ENCODE measurements around the gene MYO7B.
"Not testable (repeated sequence)": the region's sequence is repeated elsewhere in the genome, so short reads cannot be mapped to it uniquely, and the experiment has no call there.

The MYO7B gene

DNA sequence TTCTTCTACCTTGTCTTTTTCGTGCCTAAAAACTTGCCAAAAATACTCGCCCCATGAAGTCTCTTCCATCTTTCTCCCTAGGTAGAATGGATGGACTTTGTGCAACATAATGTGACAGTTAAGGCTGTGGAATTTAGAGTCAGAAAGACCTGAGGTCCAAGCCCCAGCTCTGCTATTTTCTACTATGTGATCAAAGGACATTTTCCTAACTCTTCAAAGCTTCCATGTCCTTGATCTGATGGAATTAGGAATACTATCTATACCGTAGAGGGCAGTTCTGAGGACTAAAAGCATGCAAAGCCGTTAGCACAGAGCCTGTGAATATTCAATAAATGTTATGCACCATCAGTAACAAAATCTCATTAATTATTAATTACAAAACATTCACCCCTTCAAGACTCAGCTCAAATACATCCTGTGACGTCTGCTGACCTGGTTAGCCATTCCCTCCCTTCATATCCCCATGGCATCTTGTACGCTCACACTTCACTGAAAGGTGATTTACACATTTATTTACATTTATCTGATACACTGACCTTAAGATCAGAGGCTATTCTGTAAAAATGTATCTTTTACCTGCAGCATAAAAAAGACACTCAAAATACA lies 24.3 kb upstream of the MYO7B start:
- no peaks in the 10 kb centered on the region for H3K27me3 ChIP-seq (ENCODE audit: low read depth, low read length)
- no peak overlapping the region for H3K4me3 ChIP-seq (ENCODE audit: low read depth in 1 of 2, low read length in 2 of 2)
- peaks cover 10 to 13% of the 10 kb centered on the region in 2 donors for H3K36me3 ChIP-seq (ENCODE audit: control insufficient read depth in 1 of 2, insufficient read depth in 2 of 2, low read length in 2 of 2)
- no peaks in the 10 kb centered on the region for H3K9me3 ChIP-seq (ENCODE audit: control insufficient read depth in 1 of 2, low read length in 2 of 2)
- H3K27ac ChIP-seq (ENCODE audit: low read length), result no peak overlapping the region
- peaks cover 5 to 39% of the 10 kb centered on the region in 2 donors for H3K4me1 ChIP-seq (ENCODE audit: control insufficient read depth in 1 of 2, insufficient read depth in 2 of 2, low read length in 2 of 2)

DNA sequence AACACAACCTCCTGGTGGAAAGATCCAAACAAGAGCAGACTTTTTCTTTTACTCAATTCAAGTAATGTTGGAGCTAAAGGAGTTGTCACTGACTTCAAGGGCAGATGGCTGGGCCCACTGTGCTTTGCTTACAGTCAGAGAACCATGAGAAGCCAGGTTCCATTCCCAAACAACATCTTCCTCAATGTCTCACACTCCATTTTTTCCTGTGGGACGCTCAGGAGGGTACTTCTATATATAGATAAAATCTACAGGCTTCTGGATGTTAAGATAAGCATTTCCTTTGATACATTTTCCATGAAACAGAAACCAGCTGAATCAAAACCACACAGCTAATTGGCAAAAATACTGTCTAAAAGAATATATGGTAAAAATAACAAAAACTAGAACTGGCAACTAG lies 23.6 kb upstream of the MYO7B start:
- no peak overlapping the region for H3K27ac ChIP-seq (ENCODE audit: low read length)
- peaks cover 9 to 13% of the 10 kb centered on the region in 2 donors for H3K36me3 ChIP-seq (ENCODE audit: control insufficient read depth in 1 of 2, insufficient read depth in 2 of 2, low read length in 2 of 2)
- H3K27me3 ChIP-seq (ENCODE audit: low read depth, low read length), result no peaks in the 10 kb centered on the region
- peaks cover 5 to 38% of the 10 kb centered on the region in 2 donors for H3K4me1 ChIP-seq (ENCODE audit: control insufficient read depth in 1 of 2, insufficient read depth in 2 of 2, low read length in 2 of 2)
- no peak overlapping the region for H3K4me3 ChIP-seq (ENCODE audit: low read depth in 1 of 2, low read length in 2 of 2)
- H3K9me3 ChIP-seq (ENCODE audit: control insufficient read depth in 1 of 2, low read length in 2 of 2), result no peaks in the 10 kb centered on the region

DNA sequence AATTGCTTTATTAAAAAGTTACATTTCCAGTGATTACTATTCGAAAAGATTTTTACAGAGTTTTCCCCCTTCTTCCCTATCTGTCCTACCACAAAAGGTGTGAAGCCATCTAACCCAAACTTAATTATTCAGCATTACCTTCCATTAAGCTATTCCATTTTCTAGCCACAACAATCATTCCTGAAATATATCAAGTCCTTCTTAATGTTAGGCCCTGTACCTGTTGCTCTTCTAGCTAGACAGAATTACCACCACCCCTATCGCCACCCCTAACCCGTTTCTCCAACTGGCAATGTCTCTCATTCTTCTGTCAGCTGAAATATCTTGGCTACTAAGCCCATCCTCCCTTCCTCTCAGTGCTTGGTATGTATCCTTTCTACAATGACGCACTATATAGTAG lies 23.1 kb upstream of the MYO7B start:
- Histone ChIP-seq H3K36me3 (ENCODE audit: control insufficient read depth in 1 of 2, insufficient read depth in 2 of 2, low read length in 2 of 2) (peaks cover 7 to 13% of the 10 kb centered on the region in 2 donors), H3K4me1 (ENCODE audit: control insufficient read depth in 1 of 2, insufficient read depth in 2 of 2, low read length in 2 of 2) (peaks cover 5 to 36% of the 10 kb centered on the region in 2 donors), H3K4me3 (ENCODE audit: low read depth in 1 of 2, low read length in 2 of 2) (no peak overlapping the region), H3K27ac (ENCODE audit: low read length) (no peak overlapping the region), H3K27me3 (ENCODE audit: low read depth, low read length) (no peaks in the 10 kb centered on the region), H3K9me3 (ENCODE audit: control insufficient read depth in 1 of 2, low read length in 2 of 2) (no peaks in the 10 kb centered on the region)

DNA sequence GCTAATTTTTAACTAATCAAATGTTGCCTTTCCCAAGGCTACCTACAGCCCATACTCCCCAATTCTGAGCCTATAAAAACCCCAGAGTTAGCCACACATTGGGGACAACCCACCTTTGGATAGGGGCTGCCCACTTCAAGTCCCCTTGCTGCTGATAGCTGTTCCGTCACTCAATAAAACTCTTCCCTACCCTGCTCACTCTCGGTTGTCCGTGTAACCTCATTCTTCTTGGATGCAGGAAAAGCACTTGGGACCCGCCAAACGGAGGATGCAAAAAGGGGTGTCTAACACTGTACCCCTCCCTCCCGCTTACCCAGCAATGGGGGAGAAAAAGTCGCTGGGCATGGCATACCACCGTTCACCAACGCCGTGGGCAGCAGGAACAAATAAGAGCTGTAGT lies 21.4 kb upstream of the MYO7B start:
- no peak overlapping the region for H3K27ac ChIP-seq (ENCODE audit: low read length)
- no peaks in the 10 kb centered on the region for H3K9me3 ChIP-seq (ENCODE audit: control insufficient read depth in 1 of 2, low read length in 2 of 2)
- H3K27me3 ChIP-seq (ENCODE audit: low read depth, low read length), result no peaks in the 10 kb centered on the region
- H3K4me3 ChIP-seq (ENCODE audit: low read depth in 1 of 2, low read length in 2 of 2), result no peak overlapping the region
- H3K4me1 ChIP-seq (ENCODE audit: control insufficient read depth in 1 of 2, insufficient read depth in 2 of 2, low read length in 2 of 2), result peaks cover 0 to 25% of the 10 kb centered on the region in 2 donors
- peaks cover 12 to 13% of the 10 kb centered on the region in 2 donors for H3K36me3 ChIP-seq (ENCODE audit: control insufficient read depth in 1 of 2, insufficient read depth in 2 of 2, low read length in 2 of 2)

DNA sequence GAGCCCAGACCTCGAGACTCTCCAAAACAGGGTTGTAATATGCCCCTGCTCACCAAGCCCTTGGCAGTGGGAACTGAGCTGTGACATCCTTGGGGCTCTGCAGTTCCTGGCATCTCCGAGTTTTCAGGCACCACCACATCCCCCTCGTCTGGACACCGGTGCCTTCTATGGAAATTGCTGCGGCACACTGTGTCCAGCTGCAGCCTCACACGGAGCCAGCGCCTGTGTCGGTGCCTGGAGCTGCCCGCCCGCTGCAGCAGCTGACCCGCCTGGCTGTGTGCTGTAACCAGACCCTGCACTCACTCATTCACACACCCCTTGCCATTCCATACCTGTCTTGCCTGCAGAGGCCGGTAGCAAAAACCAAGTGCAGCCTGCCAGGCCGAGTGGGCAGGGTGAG lies 21.0 kb upstream of the MYO7B start:
- Histone ChIP-seq H3K27ac (ENCODE audit: low read length) (no peak overlapping the region), H3K27me3 (ENCODE audit: low read depth, low read length) (no peaks in the 10 kb centered on the region), H3K9me3 (ENCODE audit: control insufficient read depth in 1 of 2, low read length in 2 of 2) (no peaks in the 10 kb centered on the region), H3K4me1 (ENCODE audit: control insufficient read depth in 1 of 2, insufficient read depth in 2 of 2, low read length in 2 of 2) (peaks cover 0 to 25% of the 10 kb centered on the region in 2 donors), H3K4me3 (ENCODE audit: low read depth in 1 of 2, low read length in 2 of 2) (no peak overlapping the region), H3K36me3 (ENCODE audit: control insufficient read depth in 1 of 2, insufficient read depth in 2 of 2, low read length in 2 of 2) (peaks cover 12 to 15% of the 10 kb centered on the region in 2 donors)

DNA sequence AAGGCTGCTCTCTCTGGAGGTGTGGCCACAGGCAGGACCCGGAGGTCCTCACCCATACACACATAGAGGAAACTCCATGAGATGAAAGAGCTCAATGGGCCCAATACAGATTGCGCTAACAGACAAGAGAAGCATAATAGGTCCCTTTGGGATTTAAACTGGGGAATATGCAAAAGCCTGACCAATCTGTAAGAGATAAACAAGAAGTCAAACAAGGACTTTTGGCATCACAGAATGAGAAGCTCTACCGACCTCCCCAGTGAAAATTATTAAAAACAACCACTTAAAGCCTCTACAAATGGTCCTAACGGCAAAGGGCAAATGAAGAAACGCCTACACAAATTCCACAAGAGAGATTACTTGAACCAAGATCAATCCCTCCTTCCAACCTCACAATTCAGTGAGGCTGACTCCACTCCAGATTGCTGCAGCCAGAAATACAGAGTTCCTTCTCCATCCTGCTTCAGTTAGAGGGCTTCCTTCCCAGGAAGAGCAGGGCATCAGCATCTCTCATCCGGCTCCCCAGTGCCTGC lies 20.0 kb upstream of the MYO7B start:
- H3K4me3 ChIP-seq (ENCODE audit: low read depth in 1 of 2, low read length in 2 of 2), result no peak overlapping the region

DNA sequence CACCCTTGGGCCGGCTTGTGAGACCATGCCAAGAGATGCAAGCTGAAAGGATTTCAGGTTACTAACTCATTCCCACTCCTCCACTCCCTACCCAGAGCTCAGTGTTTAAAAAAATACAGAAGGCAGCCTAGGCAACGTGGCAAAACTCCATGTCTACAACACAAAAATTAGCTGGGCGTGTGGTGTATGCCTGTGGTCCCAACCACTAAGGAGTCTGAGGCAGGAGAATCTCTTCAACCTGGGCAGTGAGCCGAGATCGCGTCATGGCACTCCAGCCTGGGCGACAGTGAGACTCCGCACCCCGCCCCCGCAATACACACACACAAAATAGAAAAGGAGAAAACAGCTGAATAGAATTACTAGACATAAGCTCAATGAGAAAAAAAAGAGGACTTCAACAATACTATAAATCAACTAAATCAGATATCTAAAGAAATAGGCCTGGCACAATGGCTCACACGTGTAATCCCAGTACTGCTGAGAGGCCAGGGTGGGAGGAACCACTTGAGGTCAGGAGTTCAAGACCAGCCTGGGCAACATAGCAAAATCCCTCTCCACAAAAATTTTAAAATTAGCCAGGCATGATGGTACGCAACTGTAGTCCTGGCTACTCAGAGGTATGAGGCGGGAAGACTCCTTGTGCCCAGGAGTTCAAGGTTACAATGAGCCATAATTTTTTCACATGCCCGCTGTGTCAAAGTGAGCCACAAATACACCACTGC lies 19.3 kb upstream of the MYO7B start:
- no peaks in the 10 kb centered on the region for H3K9me3 ChIP-seq (ENCODE audit: control insufficient read depth in 1 of 2, low read length in 2 of 2)
- peaks cover 12 to 18% of the 10 kb centered on the region in 2 donors for H3K36me3 ChIP-seq (ENCODE audit: control insufficient read depth in 1 of 2, insufficient read depth in 2 of 2, low read length in 2 of 2)
- peaks cover 0 to 25% of the 10 kb centered on the region in 2 donors for H3K4me1 ChIP-seq (ENCODE audit: control insufficient read depth in 1 of 2, insufficient read depth in 2 of 2, low read length in 2 of 2)
- H3K4me3 ChIP-seq (ENCODE audit: low read depth in 1 of 2, low read length in 2 of 2), result no peak overlapping the region
- no peaks in the 10 kb centered on the region for H3K27me3 ChIP-seq (ENCODE audit: low read depth, low read length)
- peak overlapping the region; percentile 67 for H3K27ac ChIP-seq (ENCODE audit: low read length)

More for the DNA sequence above, 20.0 kb upstream of the MYO7B start:
- Histone ChIP-seq H3K4me1 (ENCODE audit: control insufficient read depth in 1 of 2, insufficient read depth in 2 of 2, low read length in 2 of 2) (peaks cover 0 to 25% of the 10 kb centered on the region in 2 donors), H3K9me3 (ENCODE audit: control insufficient read depth in 1 of 2, low read length in 2 of 2) (no peaks in the 10 kb centered on the region), H3K27ac (ENCODE audit: low read length) (peak overlapping the region; percentile 67), H3K27me3 (ENCODE audit: low read depth, low read length) (no peaks in the 10 kb centered on the region), H3K36me3 (ENCODE audit: control insufficient read depth in 1 of 2, insufficient read depth in 2 of 2, low read length in 2 of 2) (peaks cover 12 to 18% of the 10 kb centered on the region in 2 donors)

DNA sequence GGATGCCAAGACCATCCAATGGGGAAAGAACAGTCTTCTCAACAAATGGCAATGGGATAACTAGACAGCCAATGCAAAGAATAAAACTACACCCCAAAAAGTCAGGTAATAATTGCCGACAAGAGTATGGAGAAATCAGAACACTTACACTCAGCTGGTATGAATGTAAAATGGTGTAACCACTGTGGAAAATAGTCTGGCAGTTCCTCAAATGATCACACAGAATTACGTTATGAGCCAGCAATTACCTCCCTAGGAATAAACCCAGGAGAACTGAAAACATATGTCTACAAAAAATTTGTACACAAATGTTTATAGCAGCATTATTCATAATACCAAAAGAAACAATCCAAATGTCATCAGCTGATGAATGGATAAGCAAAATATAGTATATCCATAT lies 18.0 kb upstream of the MYO7B start:
- Histone ChIP-seq H3K27ac (ENCODE audit: low read length) (no peak overlapping the region), H3K36me3 (ENCODE audit: control insufficient read depth in 1 of 2, insufficient read depth in 2 of 2, low read length in 2 of 2) (peaks cover 15 to 24% of the 10 kb centered on the region in 2 donors), H3K9me3 (ENCODE audit: control insufficient read depth in 1 of 2, low read length in 2 of 2) (no peaks in the 10 kb centered on the region), H3K27me3 (ENCODE audit: low read depth, low read length) (no peaks in the 10 kb centered on the region), H3K4me1 (ENCODE audit: control insufficient read depth in 1 of 2, insufficient read depth in 2 of 2, low read length in 2 of 2) (peaks cover 0 to 25% of the 10 kb centered on the region in 2 donors), H3K4me3 (ENCODE audit: low read depth in 1 of 2, low read length in 2 of 2) (no peak overlapping the region)

DNA sequence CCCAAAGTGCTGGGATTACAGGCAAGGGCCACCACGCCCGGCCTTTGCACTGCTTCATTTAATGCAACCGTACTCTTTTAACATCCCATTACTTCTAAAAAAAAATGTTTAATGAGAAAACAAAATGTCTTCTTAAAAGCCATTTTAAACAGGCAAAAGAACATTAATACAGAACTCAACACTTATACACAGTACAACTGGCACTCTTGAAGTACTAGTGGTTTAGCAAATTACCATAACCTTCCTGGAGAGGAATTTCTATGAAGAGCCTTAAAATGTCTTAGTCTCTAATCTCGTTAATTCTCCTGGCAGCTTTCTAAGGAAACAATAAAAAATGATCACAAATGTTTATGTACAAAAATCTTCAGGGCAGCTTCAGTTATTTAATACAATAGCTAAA lies 15.1 kb upstream of the MYO7B start:
- H3K27me3 ChIP-seq (ENCODE audit: low read depth, low read length), result no peaks in the 10 kb centered on the region
- no peak overlapping the region for H3K4me3 ChIP-seq (ENCODE audit: low read depth in 1 of 2, low read length in 2 of 2)
- H3K9me3 ChIP-seq (ENCODE audit: control insufficient read depth in 1 of 2, low read length in 2 of 2), result no peaks in the 10 kb centered on the region
- peaks cover 18 to 25% of the 10 kb centered on the region in 2 donors for H3K36me3 ChIP-seq (ENCODE audit: control insufficient read depth in 1 of 2, insufficient read depth in 2 of 2, low read length in 2 of 2)
- no peak overlapping the region for H3K27ac ChIP-seq (ENCODE audit: low read length)
- H3K4me1 ChIP-seq (ENCODE audit: control insufficient read depth in 1 of 2, insufficient read depth in 2 of 2, low read length in 2 of 2), result peaks cover 0 to 30% of the 10 kb centered on the region in 2 donors

DNA sequence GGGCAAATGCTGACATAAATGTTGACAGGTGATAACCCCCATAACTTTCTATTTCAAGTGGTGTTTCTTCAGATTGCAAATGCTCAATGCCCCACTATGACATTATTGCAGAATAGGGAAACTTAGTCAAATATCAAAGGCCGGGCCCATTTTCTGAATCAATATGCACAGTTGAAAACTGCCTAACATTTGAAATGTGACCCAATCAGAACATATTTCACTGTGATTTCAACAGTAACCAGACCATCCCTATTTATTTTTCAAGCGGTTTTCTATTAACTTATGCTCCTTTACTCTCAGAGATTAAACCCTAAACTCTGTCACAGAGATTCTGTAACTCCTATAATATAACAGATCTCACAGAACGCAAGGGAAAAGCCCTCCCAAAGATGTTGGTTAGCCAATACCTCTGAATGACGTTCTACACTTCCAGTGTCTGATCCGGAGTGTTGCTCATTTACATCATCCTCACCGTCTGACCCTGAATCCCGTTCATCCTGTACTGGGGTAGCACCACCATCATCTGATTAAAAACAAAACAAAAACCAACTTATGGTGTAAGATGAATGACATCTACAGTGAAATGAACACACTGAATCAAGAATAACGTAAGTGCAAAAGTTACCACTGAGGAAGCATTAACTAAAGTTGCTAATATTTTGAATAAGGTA lies 12.1 kb upstream of the MYO7B start:
- H3K36me3 ChIP-seq (ENCODE audit: control insufficient read depth in 1 of 2, insufficient read depth in 2 of 2, low read length in 2 of 2), result peaks cover 20 to 25% of the 10 kb centered on the region in 2 donors
- no peak overlapping the region for H3K4me3 ChIP-seq (ENCODE audit: low read depth in 1 of 2, low read length in 2 of 2)
- no peaks in the 10 kb centered on the region for H3K27me3 ChIP-seq (ENCODE audit: low read depth, low read length)
- peaks cover 0 to 20% of the 10 kb centered on the region in 2 donors for H3K4me1 ChIP-seq (ENCODE audit: control insufficient read depth in 1 of 2, insufficient read depth in 2 of 2, low read length in 2 of 2)
- H3K9me3 ChIP-seq (ENCODE audit: control insufficient read depth in 1 of 2, low read length in 2 of 2), result no peaks in the 10 kb centered on the region
- no peak overlapping the region for H3K27ac ChIP-seq (ENCODE audit: low read length)

DNA sequence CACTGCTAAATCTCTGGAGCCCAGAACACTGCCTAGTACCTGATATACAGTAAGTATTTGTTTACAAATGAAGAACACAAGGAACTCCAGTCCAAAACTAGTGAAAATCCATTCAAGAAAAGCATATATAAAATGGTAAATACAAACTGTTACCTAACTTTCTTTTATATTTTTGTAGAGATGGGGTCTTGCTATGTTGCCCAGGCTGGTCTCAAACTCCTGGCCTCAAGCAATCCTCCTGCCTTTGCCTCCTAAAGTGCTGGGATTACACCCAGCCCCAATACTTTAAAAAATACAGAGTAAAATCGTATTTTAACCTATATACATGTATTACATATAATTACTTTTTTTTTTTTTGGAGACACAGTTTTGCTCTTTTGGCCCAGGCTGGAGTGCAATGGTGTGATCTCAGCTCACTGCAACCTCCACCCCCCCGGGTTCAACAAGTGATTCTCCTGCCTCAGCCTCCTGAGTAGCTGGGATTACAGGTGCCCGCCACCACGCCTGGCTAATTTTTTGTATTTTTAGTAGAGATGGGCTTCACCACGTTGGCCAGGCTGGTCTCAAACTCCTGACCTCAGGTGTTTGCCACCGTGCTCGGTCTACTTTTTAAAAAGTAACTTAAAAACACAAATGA lies 11.2 kb upstream of the MYO7B start:
- H3K27me3 ChIP-seq (ENCODE audit: low read depth, low read length); H3K4me3 ChIP-seq (ENCODE audit: low read depth in 1 of 2, low read length in 2 of 2); H3K27ac ChIP-seq (ENCODE audit: low read length); H3K9me3 ChIP-seq (ENCODE audit: control insufficient read depth in 1 of 2, low read length in 2 of 2): not testable (repeated sequence)
- H3K36me3 ChIP-seq (ENCODE audit: control insufficient read depth in 1 of 2, insufficient read depth in 2 of 2, low read length in 2 of 2), result peaks cover 20 to 25% of the 10 kb centered on the region in 2 donors
- peaks cover 0 to 20% of the 10 kb centered on the region in 2 donors for H3K4me1 ChIP-seq (ENCODE audit: control insufficient read depth in 1 of 2, insufficient read depth in 2 of 2, low read length in 2 of 2)

Measured in muscle layer of duodenum (tissue), 2 donors.